ENCODE data around the gene OAS1.
"Not testable (repeated sequence)": the region's sequence is repeated elsewhere in the genome, so short reads cannot be mapped to it uniquely, and the experiment has no call there.

OAS1 gene

DNA sequence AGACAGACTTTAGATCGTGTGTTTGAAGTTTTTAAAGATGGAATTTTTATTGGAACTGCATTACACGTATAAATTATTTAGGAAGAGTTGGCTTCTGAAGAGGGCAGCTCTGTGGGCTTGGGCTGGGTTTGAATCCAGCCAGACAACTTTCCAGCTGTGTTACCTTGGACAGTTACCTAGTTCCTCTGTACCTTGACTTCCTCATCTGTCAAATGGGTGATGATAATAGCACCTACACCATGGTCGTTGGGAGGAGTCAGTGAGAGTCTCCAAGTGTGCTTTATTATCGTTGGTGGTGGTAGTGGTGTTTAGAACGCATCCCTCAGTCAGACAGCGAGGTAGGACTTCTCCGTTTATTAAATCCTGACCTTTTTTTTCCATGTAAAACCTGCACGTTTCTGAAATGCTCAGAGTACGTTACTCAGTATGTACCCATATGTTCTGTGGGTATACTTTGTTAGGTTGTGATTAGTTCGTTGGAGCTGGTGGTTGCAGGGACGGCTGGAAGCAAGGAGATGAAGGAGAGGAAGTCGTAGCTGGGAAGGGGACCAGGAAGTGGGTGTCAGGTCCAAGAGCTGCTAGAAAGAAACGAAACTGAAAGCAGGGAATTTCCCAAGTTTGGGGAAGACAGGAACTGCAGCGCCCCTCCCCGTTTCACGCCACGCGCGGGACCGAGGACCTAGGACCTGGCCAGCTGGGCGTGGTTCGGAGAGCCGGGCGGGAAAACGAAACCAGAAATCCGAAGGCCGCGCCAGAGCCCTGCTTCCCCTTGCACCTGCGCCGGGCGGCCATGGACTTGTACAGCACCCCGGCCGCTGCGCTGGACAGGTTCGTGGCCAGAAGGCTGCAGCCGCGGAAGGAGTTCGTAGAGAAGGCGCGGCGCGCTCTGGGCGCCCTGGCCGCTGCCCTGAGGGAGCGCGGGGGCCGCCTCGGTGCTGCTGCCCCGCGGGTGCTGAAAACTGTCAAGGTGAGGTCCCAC, 31.3 kb downstream of the OAS1 start, which contains the start of gene OAS3:
Gene OAS3 (plus strand): TSS at position 734 of the 979 bp plus-strand sequence. CDS start 57 bp downstream, at position 791.
- DNase-seq: peak; percentile 52

DNA sequence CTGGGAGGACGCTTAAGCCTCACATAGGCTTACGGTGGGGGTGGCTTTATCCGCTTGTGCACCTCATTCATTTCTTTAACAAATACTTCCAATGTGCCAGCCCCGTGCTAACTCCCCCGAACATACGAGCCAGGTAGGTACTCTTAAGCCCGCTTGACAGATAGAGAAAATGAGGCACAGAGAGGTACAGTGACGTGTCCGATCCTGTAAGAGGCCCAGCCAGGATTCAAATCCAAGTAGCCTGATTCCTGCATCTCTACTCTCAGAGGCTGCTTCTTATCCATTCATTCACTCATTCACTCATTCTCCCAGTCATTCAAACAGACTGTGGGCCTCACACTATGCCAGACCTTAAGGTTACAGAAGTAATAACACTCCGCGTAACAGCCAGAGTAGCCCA, 32.0 kb downstream of the OAS1 start:
- DNase-seq: no peak

DNA sequence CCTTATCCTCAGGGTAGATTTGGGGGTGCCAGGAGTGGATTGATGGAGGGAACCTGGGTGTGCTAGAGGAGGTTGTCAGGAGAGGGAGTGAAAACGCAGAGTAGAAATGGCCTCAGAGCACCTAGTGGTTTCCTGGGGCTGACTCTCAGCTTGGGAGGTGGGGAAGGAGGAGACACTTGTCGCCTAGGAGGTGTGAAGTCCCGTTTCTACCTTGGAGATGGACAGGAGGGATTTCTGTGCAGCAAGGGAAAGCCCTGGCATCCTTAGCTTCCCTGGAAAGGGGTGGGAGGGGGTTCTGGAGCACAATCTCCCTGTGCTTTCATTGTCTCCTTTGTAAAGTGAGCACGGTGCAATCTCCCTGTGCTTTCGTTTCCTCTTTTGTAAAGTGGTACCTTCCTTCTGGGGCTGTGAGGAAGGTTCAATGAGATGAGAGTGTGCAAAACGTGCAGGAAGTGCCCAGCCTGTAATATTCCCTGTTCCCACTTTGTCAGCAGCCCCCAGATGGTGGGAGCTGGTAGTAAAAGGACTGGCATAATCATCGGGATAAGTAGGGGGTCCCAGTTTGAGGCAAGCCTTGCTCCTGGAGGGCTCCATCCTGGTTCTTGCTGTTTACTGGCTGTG, 33.1 kb downstream of the OAS1 start:
- DNase-seq: no peak

DNA sequence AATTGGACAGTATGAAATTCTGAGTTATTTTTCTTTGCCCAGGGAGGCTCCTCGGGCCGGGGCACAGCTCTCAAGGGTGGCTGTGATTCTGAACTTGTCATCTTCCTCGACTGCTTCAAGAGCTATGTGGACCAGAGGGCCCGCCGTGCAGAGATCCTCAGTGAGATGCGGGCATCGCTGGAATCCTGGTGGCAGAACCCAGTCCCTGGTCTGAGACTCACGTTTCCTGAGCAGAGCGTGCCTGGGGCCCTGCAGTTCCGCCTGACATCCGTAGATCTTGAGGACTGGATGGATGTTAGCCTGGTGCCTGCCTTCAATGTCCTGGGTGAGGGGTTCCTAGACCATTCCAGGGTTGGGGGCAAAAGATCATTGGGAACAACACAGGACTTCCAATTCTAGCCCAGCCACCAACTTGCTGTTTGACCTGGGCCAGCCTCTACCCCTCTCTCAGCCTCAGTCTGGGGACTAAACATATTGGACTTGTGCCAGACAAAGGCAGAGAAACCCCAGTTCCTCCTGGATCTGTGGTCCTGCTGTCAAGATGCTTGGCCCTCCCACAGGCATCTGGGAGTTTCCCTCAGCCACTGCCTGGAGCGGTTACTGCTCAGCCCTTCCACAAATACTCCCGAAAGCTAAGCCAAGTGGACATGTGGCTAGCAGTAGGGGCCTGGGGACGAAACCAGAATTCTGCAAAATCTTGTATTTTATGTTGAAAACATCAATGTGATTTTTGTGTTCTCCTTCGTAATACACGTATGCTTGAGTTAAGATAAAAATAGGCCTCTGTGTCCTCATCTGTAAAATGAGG, 35.0 kb downstream of the OAS1 start:
- no peak for DNase-seq

DNA sequence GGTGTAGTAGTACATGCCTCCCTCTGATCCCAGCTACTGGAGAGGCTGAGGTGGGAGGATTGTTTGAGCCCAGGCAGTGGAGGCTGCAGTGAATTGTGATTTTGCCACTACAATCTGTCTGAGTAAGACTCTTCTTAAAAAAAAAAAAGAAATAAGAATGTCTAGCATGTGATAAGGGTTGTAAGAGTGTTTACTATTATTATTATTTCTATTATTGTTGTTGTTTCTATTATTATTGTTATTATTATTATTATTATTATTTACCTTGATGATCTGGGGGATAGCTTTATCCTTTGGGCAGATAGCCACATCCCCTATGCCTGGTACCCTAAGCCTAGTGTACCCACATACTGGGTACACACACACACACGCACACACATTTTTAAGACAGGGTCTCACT, 35.8 kb downstream of the OAS1 start:
- DNase-seq: no peak

DNA sequence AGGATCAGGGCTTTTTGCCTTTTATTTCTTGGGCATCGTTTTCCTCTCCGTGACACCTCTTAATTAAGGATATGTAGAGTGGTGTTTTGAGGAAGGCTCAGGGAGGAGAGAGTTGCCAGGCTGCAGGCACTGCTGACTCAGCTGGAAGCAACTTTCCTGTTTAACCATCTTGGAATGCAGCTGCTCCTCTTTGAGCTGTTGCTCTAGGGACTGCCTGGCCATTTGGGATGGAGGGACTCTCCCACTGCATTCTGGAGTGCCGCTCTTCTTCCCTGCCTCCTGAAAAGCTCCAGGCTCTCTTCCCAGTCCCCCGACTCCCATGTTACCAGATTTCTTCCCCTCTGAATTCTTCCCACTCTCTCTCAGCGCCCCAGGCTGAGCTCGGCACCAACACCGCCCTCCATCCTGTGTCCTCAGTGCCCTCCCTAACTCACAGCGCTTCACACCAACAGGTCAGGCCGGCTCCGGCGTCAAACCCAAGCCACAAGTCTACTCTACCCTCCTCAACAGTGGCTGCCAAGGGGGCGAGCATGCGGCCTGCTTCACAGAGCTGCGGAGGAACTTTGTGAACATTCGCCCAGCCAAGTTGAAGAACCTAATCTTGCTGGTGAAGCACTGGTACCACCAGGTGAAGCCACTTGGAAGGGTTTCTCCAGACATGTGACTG, 37.4 kb downstream of the OAS1 start:
- no peak for DNase-seq

DNA sequence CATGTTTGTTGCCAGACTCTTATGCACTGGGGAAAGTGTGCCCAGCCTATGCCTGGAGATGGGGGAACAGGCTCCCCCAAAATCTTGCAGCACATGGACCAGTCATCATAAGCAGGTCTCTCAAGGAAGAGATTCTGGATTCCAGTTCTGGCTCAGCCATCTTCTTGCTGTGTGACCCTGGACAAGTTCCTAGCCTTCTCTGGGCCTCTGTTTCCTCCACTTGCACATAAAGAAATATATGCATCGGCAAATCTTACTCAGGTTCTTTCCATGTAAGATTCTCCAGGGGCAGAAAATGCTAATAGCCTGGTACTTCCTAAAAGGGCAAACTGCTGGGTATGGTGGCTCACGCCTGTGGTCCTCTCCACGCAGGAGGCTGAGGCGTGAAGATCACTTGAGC, 38.8 kb downstream of the OAS1 start:
- DNase-seq: no peak

DNA sequence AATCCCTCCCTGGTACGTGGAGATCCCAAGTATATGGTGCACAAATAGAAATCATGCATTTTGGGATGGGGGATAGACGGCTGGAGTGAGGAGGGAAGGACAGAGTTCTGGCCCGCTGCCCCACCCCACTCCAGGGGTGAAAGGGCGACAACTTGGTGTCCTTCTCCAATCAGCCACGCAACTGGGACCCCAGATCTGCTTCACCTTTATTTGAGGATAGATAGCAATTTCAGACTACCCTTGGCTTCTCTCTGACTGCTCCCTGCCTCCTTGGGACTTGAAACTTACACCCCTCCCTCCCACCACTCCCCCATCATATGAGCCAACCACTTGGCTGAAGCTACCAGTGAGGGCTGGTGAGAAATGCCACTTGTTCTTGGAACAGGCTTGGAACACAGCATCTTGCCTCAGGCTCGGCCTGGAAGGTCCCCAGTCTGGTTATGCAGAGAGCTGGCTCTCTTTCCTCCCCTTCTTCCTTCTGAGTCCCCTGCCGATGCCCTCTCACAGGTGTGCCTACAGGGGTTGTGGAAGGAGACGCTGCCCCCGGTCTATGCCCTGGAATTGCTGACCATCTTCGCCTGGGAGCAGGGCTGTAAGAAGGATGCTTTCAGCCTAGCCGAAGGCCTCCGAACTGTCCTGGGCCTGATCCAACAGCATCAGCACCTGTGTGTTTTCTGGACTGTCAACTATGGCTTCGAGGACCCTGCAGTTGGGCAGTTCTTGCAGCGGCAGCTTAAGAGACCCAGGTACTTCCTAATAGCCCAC, 39.7 kb downstream of the OAS1 start:
- no peak for DNase-seq

DNA sequence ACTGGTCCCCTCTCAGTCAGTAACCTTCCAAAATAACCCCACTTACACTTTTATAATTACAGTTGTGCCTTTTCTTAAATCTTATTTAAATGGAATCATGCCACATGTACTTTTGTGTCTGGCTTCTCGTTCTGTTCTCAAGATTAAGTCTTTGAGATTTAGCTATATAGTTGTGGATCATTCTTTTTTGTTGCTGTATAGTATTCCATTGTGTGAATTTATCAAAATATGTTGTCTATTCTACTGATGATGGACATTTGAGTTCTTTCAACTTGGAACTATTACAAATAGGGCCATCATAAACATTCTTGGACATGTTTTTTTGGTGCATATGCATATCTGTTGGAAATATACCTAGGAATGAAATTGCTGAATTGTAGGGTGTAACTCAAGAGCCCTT, 40.6 kb downstream of the OAS1 start:
- no peak for DNase-seq

DNA sequence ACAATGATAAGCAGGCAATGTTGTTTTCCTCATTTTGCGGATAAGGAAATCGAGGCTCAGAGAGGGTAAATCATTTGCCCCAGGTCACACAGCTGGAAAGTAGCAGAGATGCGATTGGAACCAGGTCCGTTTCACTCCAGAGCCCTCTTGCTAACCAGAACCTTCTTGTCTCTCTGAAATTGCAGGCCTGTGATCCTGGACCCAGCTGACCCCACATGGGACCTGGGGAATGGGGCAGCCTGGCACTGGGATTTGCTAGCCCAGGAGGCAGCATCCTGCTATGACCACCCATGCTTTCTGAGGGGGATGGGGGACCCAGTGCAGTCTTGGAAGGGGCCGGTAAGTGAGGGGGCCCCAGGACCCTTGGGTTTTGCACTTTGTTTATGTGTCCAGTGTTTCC, 41.0 kb downstream of the OAS1 start:
- DNase-seq: no peak

DNA sequence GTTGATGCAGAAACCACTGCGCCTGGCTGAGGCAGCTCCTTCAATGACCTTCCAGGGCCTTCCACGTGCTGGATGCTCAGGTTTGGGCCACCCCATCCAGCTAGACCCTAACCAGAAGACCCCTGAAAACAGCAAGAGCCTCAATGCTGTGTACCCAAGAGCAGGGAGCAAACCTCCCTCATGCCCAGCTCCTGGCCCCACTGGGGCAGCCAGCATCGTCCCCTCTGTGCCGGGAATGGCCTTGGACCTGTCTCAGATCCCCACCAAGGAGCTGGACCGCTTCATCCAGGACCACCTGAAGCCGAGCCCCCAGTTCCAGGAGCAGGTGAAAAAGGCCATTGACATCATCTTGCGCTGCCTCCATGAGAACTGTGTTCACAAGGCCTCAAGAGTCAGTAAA, 42.0 kb downstream of the OAS1 start:
- no peak for DNase-seq

DNA sequence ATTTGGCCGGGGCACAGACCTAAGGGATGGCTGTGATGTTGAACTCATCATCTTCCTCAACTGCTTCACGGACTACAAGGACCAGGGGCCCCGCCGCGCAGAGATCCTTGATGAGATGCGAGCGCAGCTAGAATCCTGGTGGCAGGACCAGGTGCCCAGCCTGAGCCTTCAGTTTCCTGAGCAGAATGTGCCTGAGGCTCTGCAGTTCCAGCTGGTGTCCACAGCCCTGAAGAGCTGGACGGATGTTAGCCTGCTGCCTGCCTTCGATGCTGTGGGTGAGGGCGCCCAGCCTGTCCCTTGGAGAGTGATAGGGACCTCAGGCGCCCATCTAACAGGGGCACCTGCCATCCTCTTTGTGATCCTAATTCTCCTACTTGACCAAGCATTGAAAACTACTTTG, 43.9 kb downstream of the OAS1 start:
- no peak for DNase-seq

DNA sequence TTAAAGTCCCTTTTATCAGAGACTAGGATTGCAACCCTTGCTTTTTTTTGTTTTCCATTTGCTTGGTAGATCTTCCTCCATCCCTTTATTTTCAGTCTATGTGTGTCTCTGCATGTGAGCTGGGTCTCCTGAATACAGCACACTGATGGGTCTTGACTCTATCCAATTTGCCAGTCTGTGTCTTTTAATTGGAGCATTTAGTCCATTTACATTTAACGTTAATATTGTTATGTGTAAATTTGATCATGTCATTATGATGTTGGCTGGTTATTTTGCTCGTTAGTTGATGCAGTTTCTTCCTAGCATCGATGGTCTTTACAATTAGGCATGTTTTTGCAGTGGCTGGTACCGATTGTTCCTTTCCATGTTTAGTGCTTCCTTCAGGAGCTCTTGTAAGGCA, 50.4 kb downstream of the OAS1 start:
- not testable (repeated sequence) for DNase-seq

DNA sequence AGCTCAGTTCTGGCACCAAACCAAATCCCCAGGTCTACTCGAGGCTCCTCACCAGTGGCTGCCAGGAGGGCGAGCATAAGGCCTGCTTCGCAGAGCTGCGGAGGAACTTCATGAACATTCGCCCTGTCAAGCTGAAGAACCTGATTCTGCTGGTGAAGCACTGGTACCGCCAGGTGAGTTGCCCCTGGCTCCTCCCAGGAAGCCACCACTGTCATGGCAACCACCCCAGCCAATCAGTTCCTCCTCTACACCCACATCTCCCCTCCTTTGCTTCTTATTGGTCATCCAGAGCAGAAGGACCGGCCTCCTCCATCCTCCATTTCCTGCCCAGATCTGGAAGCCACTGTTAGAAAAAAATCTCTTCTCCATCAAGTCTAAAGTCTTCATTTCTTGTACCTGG, 54.3 kb downstream of the OAS1 start:
- DNase-seq: no peak

DNA sequence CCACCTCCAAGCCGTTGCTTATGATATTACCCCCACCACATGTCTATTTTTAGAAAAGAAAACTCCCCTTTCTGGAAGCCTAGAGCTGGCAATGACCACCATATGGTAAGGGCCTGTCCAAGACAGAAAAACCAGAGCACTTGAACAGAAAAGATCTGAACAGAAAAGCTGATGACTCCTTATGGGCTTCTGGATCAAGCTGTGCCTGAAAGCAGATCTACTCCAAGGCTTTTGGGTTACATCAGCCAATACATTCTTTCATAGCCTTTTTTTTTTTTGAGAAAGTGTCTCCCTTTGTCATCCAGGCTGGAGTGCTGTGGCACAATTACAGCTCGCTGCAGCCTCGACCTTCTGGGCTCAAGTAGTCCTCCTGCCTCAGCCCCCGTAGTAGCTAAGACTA, 54.8 kb downstream of the OAS1 start:
- DNase-seq: no peak

DNA sequence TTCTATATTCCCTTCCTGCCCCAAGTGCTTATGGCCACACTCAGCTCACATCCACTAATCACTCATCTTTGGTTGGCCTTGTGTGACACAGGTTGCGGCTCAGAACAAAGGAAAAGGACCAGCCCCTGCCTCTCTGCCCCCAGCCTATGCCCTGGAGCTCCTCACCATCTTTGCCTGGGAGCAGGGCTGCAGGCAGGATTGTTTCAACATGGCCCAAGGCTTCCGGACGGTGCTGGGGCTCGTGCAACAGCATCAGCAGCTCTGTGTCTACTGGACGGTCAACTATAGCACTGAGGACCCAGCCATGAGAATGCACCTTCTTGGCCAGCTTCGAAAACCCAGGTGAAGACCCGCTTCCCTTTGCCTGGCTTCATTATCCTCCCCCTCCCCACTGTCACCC, 55.8 kb downstream of the OAS1 start:
- DNase-seq: no peak

DNA sequence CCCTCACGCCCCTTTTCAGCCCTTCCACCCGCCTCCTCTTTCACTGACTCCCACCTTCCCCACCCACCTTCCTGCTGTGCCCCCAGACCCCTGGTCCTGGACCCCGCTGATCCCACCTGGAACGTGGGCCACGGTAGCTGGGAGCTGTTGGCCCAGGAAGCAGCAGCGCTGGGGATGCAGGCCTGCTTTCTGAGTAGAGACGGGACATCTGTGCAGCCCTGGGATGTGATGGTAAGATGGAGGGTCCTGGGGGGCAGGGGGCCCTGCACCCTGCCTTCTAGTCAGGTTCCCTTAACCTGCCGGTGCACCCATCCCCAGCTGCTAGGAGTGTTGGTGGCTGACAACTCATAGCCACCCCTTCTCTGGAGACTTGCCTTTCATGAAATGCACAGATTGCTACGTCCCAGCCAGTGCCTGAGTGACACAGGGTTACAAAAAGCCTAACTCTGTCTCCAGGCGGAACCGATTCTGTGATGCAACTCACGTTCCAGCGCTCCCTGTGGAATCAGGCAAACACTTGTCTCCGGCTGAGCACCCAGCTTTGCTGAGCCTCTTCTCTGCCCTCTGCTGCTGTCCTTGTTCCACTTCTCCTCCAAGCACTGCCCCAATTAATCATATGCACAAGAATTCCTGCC, 56.6 kb downstream of the OAS1 start:
- no peak for DNase-seq

DNA sequence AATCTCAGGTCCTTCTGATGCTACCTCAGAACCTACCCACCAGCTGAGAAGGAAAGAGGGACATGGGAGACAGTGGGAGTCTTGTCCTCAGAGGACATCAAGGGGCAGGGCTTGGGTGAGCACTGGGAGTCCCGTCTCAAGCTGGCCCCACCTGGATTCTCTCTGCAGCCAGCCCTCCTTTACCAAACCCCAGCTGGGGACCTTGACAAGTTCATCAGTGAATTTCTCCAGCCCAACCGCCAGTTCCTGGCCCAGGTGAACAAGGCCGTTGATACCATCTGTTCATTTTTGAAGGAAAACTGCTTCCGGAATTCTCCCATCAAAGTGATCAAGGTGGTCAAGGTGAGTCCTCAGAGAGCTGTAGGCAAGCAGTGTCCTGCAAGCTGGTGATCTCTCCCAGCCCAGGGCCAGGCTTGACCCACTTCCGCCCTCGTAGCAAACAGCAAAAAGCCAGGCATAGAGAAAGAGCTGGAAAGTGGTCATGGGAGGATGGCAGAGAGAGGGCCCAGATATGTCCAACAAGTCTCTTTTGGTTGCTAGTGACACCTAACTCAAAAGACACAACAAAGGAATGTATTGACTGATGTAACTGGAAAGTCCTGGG, 57.4 kb downstream of the OAS1 start:
- no peak for DNase-seq

DNA sequence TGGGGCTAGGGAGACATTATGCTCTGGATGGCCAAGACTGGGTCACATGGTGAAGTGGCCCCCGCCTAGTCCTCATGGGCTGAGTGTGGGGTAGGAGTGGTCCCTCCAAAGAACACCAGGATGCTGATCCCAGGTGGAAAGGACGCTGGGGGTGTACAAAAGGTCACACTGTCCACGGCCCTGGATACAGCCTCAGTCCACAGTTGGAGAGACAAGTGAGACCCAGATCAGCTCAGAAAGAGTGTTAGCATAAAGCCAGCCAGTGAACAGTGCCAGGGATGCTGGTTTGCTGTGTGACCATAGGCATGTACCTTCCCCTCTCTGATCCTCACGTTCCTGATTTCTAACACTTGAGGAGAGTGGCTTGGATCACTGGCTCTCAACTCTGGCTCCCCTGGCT, 58.2 kb downstream of the OAS1 start:
- no peak for DNase-seq

DNA sequence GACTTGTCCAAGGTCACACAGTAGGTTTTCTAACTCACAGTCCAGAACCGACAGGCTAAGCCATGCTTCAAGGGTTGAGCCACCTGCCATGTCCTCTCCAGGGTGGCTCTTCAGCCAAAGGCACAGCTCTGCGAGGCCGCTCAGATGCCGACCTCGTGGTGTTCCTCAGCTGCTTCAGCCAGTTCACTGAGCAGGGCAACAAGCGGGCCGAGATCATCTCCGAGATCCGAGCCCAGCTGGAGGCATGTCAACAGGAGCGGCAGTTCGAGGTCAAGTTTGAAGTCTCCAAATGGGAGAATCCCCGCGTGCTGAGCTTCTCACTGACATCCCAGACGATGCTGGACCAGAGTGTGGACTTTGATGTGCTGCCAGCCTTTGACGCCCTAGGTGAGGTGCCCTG, 58.9 kb downstream of the OAS1 start:
- DNase-seq: no peak

DNA sequence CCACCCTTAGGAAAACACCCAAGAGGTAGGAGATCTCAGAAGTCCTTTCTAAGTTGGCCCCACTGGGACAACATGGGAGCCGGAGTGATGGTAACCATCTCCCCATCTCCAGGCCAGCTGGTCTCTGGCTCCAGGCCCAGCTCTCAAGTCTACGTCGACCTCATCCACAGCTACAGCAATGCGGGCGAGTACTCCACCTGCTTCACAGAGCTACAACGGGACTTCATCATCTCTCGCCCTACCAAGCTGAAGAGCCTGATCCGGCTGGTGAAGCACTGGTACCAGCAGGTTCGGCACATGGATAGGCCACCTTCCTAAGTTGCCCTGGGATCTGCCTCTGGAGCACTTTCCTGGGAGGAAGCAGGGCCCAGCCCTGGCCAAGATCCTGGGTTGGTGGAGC, 60.5 kb downstream of the OAS1 start:
- no peak for DNase-seq

Data from stimulated activated CD4-positive, alpha-beta T cell treated with anti-CD3 and anti-CD28 coated beads, Interleukin-1b, Interleukin-23, amount 100 ng/mL, for 48 hours (primary cell).